Stimulated activated CD4-positive, alpha-beta T cell treated with anti-CD3 and anti-CD28 coated beads, Interleukin-4, amount 100 ng/mL, for 1 hour (primary cell): ENCODE results near the gene WDR83.

Experiments used
- DNase-seq: peaks from one replicate; pipeline ENCODE4 v3.0.0-alpha.2; 2020

Gene WDR83

GRCh38 chr19:12720296-12720695 lies 53.7 kb downstream of the WDR83 start:
- DNase-seq, result no peak

DNA sequence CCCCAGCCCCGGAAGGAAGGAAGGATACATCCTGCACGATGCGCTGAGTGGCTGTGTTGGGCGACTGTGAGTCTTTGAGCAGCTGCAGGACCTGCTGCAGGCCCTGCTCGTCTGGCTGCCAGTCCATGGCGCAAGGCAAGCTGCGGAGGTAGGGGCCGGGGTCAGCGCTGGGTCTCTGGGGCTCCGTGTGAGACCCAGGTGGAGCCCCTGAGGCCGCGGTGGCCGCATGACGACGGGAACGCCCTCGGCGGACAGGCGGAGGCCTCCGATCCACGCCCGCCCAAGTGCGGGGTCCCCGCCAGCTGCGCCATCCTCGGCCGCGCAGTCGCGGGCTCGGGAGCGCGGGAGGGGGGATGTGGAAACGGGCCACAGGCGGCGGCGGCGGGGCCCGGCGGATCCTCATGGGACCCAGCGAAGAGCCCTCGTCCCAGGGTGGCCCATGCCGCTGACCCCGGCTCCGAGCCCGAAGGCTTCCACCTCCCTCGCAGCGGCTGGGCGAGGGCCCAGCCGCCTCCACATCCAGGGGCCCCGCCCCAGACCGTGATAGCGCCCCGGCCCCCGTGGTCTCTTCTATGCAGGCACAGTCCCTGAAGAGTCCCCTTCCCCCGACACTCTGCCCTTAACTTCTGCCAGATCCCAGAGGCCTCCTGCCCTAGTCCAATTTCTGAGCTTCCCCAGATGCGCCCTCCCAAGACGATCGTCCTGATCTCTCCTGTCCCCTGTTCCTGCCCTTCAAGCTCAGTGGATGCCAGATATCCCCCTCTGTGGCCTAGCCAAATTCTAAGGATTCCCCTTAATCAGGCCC lies 54.4 kb downstream of the WDR83 start:
- no peak for DNase-seq

- peak; percentile 58 for DNase-seq
Measured at GRCh38 chr19:12721656-12722565, 55.3 kb downstream of the WDR83 start.

DNA sequence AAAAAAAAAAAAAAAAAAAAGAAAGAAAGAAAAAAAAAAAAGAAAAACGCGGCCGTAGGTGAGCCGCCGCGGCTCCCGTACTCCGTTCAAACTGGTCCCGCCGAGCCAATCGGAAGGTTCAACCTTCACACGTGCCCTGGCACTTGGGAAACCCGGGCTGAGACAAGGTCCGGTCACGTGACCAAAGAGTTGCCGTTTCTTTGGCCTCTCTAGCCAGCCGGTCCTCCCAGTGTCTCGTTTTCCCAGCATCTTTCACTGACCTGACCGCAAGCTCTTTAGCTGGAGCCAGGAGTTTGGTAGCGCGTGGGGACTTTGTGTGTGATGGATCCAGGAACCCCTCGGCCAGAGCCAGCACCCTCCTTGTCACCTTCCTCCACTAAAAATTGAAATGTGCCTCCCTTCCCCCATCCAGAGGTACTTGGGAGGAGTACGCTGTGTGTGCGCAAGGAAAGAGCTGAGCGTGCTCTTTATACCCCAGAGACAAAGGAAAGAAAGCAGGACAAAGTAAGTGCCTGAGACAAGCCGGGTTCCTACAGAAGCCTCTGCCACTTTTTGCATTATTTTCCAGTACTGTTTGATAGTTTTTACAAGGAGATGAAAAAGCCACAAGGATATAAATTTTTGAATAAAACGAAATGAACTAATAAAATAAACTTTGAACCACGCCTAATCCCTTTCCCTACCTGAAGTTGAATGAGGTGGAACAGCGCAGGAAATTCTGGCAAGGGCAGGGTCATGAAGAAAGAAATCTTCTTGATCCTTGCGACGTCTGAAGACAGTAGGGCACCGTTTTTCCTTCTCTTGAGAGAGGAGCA lies 56.2 kb downstream of the WDR83 start:
- DNase-seq, result peak; percentile 90

GRCh38 chr19:12723381-12723640 lies 56.7 kb downstream of the WDR83 start:
- DNase-seq, result no peak

DNA sequence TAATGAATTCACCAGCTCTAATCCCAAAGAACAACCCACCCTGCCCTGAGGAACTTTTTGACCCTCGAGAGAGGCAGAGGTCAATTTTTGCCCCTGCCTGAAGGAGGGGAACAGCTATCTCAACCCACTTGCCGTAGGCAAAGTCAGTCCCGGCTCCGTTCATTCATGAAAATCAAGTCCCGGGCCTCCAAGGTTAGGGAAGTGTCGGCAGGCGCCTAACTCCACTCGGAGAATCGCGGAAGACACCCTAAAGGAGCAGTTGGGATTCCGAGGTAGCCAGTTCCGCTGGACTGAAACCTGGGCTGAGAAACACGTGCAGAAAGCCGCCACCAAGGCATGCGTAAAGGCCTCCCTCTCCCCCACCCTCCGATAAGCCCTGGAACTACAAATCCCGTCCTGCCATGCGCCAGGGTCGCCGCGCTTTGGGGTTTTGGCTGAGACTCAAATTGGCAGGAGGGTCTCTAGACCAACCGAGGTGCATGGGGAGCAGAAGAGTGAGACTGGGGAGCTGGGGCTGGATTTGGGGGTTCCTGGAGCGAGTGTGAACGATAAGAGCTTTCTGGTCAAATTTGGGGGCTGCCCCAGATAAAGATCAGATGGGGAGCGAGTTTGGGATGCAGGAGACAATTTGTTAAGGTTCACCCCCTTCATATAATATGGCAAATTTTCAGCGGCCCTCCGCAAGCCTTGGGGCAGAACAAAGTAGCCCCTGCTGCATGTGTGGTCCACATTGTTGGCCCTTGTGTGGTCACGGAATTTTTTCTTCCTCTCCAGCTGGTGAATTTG lies 57.2 kb downstream of the WDR83 start, which contains the start of gene TNPO2:
TNPO2 (minus strand) TSS at position 292 of the 786 bp plus-strand sequence. CDS start 2,955 bp downstream, outside the sequence.
- DNase-seq, result peak; percentile 75
